Putamen (tissue), 1 donor: Measurements from ENCODE around the gene MCUR1.
A peak's percentile ranks its signal among the peaks of the same experiment; 100 is the strongest.
"Not testable (repeated sequence)": the region's sequence is repeated elsewhere in the genome, so short reads cannot be mapped to it uniquely, and the experiment has no call there.

Experiments
- DNase-seq: peaks from one replicate; pipeline ENCODE4 v3.0.0-alpha.2; 2016; ENCODE audit warnings: low spot score

MCUR1 gene

DNA sequence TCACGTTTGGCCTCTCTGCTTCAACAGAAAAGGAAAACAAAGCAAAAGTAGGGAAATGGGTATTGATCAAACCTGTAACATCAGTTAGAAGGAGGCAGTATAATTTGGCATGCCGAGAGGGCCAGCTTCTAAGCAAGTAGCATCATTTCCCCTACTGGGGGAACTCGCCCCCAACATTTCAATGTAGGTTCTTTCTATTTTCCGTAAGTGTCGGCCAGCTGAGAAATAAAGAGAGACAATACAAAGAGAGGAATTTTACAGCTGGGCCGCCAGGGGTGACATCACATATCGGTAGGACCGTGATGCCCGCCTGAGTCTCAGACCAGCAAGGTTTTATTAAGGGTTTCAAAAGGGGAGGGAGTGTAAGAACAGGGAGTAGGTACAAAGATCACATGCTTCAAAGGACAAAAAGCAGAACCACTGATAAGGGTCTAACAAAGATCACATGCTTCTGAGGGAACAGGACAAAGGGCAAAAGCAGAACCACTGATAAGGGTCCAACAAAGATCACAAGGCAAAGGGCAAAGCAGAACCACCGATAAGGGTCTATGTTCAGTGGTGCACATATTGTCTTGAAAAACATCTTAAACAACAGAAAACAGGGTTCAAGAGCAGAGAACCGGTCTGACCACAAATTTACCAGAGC, 14.4 kb upstream of the MCUR1 start:
- not testable (repeated sequence) for DNase-seq

DNA sequence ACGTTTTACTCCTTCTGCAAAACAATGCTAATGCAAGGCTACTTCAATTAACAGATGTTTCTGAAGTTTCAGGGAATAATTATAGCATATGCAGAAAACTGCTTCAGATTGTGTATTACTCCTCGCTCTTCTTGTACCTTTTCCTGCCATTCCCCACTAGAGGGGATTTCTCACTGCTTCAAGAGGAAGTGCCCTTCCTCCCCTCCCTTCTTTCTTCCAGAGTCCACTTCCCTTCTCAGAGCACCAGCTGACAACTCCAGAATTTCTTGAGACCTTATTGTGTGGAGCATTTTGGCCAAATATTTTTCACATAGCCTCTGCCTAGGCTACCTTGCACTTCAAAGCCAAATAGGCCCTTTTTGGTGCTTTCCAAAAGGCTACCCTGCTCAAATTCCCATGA, 12.7 kb upstream of the MCUR1 start:
- no peak for DNase-seq

DNA sequence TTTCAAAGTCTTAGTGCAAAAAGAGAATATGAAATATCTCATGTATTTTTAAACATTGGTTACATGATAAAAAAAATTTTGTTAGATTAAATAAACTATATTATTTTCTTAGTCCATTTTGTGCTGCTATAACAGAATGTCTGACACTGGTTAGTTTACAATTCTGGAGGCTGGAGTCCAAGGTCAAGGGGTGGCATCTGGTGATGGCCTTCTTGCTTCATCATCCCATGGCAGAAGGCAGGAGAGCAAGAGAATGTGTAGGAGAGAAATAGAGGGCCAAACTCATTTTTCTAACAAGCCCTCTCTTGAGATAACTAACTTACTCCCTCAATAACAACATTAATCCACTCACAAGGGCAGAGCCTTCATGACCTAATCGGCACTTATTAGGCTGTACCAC, 11.5 kb upstream of the MCUR1 start:
- no peak for DNase-seq

DNA sequence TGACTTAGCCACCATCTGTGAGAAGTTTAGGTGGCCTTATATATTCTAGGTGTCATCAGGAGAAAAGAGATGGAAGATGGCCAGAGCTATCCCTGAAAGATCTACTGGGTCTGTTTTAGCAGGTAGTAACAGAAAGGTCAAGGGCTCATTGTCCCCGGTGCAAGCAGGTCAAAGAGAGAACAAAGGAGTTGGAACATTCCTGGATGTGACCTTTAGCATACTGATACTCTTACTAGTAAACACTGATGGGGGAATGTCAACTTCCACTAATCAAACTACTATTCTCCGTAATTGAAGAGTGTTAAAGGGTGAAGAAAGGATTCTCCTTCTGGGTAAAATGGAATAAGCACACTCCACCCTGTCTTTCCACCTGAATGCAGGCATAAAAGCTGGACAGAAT, 4.0 kb upstream of the MCUR1 start:
- no peak for DNase-seq

DNA sequence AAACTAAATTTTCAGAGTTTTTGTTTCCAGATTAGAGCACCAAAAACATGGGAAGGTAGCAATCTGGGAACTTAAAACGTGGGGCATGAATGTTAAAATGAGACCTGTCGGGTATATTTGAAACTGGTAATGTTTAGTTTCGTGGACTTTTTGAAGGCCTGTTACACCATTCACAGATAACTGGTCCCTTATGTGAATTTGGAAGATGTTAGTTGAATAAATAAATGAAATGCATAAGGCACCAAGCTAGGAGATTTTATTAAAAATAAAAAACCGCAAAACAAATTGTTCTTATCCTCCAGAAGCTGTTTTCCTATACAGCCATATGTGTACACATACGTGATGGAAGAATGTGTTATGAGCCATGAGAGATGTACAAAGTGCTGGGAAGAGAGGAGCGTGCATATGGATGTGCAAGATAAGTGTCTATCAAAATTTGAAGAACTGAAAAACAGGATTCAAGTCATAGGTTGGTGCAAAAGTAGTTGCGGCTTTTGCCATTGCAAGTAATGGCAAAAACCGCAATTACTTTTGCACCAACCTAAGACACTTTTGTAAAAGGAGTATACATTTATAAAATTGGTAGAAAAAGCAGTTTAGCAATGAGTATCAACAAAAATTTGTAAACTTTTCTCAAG, 700 bp upstream of the MCUR1 start:
- DNase-seq, result no peak

DNA sequence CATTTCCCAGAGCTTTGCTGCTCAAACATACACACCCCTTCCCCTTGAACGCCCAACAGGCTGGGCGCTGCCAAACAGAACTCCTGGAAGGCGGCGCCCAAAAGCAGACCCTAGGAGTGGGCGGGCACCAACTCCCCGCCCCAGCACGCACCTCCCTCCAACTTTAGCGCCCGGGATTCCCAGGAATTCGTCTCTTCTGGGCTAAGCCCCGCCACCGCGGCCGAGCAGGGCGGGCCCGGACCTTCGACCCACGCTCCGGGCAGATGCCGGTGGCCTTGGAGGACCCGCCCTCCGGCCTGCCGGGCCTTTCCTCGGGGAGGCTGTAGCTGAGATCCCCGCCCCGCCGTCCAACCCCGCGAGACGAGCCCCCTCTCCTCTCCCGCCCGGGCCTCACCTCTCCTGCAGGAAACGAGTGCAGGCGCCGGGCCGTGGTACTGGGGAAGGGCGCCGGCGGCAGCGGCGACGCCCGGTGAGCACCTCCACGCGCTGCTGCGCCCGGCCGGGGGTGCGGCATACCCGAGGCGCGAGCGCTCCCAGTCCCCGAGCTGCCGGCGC, 659 bp downstream of the MCUR1 start:
- DNase-seq, result peak; percentile 29

DNA sequence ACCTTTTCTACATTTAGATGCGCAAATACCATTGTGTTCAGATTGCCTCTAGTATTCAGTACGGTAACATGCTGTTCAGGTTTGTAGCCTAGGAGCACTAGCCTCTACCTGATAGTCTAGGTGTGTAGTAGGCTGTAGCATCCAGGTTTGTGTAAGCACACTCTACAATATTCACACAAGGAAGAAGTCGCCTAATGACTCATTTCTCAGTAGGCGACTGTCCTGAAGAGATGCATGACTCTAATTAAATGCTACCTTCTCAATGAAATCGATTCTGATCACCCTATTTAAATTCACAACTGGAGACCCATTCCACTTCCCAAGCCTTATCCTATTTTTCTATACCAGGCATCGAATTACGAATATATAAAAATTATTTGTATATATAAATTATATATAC, 1.3 kb downstream of the MCUR1 start:
- peak; percentile 3 for DNase-seq

DNA sequence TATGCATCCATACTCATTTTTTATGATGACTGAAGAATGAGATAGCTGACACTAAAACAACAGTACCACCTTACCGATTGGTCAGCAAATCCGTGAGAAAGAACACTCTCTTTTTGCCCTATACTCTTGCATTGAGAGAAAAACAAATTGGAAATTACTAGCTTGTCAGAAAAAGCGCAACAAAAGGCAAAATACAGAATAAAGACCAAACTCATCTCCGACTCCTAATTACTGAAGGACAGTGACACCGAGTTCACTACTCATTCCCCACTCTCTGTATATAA, 2.1 kb downstream of the MCUR1 start:
- no peak for DNase-seq

DNA sequence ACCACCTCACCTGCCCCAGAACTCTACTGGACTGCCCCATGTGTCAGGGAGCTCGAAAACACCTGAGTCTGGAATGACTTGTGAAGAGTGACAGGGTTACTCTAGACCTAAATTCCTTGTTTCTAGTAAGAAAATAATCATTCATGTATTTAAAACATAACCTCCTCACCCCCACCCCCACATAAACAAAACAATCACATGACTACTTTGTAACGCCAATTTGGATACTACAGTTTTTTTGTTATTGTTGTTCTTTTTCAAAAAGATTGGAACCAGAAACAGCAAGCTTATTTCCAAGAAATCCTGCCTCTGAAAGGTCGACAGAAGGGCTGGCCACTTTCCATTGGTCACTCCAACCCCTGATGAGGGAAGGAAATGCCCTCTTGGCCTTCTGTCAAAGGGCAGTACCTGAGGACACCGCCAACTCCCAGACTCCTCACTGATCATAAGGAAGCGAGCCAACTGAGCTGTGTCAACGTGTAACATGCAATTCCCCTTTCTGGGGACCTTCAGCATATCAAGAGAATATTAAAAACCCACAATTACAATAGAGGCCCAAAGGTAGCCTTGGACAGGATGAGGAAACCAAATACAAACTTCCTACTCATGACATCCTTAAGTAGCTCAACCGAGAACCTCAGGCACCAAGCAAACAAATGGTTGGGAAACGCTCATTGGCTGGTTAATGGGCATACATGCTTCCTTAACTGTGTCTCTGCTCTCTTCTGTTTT, 2.6 kb downstream of the MCUR1 start:
- no peak for DNase-seq

DNA sequence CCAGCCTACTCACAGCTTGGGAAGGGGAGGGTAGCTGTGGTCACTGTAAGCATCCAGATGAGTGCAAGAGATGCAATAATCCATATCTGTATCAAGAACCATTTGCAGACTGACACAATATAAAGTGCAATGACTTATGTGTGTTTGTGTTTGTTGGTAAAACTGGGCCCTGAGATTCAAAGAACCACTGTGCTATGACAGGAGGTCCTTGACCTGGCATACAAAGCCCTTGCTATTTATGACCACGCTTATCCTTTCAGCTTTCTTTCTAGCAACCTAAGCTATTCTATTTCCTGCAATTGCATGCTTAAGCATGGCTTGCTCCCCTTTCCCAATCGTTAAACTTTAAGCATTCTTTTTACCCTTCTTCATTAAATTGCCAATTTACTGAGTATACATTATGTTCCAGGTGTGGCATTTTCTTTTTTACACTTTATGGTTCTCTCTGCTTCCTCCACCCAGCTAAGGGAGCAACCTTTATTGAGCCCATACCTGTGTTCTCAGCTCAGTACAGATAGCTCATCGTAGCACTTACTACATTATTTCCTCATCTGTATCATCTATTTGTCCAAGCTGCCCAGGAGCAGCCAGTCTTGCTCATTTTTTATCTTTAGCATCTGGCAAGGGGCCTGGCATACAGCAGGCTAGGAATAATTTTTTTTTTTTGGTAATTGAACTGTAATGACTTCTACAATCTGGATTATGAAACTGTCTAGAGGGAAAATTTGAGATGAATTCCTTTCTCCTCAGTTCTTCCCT, 3.5 kb downstream of the MCUR1 start:
- DNase-seq, result no peak

DNA sequence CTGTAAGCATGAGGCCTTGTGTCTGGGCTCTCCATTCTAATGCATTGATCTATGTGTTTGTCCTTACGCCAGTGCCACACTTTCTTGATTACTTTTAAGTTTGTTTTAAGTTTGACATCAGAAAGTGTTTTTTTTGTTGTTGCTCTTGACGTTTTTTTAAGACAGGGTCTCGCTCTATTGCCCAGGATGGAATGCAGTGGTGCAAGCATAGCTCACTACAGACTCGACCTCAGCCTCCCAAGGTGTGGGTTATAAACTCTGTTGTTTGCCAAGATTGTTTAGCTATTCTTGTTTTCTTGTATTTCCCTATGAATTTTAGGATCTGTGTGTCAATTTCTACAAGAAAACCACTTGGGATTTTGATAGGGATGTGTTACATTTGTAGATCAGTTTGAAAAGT, 5.6 kb downstream of the MCUR1 start:
- no peak for DNase-seq

DNA sequence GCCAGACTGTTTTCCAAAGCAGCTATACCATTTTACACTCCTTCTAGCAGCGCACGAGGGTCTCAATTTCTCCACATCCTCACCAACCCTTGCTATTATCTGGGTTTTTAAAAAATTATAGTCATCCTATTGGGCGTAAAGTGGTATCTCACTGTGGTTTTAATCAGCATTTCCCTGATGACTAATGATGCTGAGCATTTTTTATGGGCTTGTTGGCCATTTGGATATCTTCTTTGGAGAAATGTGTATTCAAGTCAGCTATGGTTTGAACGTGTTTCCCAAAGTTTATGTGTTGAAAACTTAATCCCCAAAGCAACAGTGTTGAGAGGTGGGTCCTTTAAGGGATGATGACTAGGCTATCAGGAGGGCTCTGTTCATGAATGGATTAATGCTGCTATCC, 6.7 kb downstream of the MCUR1 start:
- no peak for DNase-seq

DNA sequence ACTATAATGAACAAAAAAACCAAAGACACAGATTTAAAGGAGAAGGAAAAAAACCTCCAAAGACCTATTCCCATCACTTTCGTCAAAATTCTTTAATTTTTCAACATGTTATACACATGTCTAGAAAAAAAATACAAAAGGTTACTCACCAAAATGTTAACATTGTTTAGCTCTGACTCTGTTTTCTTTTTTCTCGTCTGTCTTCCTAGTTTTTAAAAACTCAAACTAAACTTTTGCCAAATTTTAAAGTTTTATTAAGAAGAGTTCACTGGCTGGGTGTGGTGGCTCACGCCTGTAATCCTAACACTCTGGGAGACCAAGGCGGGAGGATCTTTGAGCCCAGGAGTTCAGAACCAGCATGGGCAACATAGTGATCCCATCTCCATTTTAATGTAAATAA, 10.8 kb downstream of the MCUR1 start:
- DNase-seq, result no peak

DNA sequence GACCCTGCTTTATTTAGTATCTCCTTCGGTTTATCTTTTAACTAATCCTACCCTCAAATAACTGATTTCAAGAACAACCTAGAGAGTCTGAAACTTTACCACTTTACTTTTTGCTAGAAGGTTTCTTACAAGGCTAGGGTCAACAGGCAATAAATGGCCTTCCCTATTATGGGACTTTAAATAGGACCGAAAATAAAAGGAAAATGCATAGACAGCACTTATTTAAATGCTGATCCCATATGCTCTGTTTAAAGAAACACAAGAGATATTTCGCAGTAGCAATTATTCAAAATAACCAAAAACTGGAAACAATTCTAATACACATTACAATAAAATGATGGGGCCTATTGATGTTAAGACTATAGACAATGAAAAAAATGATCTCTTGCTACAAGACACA, 13.7 kb downstream of the MCUR1 start:
- DNase-seq, result no peak

DNA sequence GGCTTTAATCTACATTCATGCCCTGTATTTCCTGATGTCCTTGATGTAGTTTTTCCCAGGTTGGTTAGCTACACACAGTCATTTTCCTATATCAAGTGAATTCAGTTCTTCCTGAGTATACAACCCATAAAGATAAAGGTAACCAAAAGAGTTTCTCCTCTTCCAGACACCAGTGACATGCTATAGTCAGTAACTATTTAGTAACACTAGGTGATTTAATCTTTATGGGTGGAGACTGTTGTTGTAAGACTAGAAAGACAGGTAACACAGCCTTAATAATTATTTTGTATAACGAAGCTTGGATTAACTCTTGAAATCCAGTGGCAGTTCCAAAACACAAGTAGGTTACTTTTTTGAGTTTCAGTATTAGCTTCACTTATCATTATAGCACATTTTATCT, 17.6 kb downstream of the MCUR1 start:
- no peak for DNase-seq

DNA sequence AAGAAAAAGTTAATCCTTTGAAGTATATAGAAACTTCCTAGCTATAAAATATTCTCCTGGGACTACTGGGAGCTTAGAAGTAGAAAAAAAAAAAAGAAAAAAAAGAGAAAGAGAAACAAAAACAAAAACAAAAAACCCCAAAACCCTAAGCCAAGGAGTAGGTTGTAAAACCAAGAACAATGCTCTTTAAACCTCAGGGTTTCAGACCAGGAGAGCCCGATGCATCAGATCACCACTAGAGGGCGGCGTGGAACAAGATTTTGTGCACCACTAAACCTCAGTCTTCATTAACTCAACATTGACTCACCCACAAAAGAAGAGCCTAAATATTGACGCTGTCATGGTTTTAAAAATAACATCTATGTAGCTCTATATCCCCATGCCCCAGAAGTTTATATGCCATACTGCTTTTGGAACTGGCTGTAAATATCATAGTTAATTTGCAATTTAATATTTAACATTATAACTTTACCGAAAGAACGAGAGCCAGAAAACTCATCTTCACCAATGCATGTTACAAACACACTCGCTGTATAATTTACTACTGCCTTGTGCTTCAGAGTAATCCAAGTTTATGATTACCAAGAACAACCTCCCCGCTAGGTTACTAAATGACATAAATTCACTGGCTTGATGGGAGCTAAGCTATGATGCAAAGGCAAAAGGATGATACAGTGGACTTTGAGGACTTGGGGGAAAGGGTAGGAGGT, 19.2 kb downstream of the MCUR1 start:
- DNase-seq, result peak; percentile 55

DNA sequence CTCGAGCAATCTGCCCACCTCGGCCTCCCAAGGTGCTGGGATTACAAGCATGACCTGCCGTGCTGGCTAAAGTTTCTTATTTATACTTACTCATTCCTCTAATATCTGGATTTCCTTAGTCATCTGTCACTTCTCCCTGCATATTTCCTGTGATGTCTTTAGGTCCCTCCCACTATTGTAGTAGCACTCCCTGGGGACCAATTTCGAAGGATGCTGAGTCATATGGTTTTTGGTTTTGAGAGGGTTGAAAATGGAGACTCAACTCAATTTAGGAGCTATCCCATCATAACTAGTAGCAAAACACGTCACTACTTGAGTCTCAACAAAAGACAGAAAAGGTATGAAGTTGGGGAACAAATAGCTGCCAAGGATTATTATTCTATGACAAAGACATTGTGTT, 20.2 kb downstream of the MCUR1 start:
- DNase-seq, result no peak

DNA sequence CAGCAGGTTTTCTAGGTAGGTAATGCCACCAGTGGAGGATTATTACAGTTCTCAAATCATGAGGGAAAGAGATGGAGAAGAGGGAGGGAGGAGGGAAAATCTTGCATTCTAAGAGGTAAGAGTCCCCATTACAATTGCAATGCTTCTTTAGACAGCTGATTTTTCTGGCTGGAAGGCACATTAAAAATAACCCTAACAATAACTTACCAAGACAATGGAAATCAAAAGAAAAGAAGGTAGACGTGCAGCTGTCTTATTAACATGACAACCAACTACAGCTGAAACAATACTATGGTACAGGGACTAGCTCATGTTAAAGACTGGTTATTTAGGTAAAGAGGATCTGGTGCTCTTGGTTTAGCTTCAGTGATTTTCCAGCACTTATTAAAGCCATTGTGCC, 24.6 kb downstream of the MCUR1 start:
- no peak for DNase-seq

DNA sequence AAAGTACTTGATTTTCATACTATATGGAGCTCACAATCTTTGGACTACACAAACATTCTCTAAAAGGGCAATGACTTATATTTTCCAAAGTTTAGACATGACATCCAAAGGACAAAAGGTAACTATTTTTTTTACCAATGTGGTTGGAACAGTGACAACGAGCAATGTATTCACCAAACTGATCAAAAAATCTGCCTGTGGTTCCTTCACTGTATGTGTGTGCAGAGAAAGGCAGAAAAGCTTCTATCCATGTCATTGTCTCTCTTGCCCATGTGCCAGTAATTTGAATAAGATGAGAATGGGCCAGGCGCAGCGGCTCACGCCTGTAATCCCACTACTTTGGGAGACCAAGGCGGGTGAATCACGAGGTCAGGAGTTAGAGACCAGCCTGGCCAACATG, 25.5 kb downstream of the MCUR1 start:
- DNase-seq, result no peak

DNA sequence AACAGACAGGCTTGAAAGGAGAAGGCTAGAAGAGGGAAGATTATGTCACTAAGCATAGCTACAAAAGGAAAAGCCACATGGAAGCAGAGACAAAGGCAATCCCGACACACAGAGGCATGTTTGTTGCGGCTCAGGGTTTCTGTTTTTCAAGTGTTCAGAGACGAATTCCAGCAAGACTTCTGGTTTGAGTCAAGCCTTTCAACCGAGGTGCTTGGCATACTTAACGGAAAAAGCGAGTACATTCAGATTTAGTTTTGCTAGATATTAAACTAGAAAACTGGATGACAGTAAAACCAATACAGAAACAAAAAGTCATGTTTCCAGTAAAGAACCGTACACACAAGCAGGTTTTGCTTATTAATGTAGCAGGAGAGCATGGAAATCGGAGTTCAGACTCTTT, 27.2 kb downstream of the MCUR1 start:
- no peak for DNase-seq

DNA sequence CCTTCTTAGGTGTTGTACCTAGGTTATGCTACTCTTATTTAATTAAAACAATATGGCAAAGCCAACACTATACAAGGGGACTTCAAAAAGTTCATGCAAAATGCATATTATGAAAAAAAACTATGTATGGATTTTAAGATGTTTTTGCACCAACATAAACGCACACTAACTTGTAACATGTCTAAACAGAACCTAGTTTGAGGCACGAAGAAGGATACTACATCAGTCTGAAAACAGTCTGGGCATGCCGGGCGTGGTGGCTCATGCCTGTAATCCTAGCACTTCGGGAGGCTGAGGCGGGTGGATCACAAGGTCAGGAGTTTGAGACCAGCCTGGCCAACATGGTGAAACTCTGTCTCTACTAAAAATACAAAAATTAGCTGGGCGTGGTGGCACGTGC, 34.2 kb downstream of the MCUR1 start:
- DNase-seq, result not testable (repeated sequence)

DNA sequence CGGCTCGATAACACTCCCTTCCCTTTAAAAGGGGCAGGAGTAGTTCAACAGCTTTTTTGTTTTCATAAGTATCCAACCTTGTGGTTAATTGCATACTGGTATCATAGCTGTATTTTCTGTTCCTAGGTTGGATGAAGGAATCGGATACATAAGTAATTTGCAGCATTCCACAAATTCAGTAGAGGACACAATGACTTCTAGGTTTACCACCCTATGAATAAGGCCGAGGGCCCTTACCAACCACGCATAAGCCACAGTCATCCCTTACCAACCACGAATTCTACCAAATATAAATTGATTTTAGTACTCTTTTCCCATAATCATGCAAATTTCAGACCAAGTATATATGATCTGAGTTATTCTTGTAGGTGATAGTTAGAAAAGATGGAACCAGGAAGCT, 36.3 kb downstream of the MCUR1 start:
- DNase-seq, result no peak
